Right renal cortex interstitium (tissue), 3 donors: ENCODE measurements around the gene ZNF680. TPM values are rescaled to one million over a fixed set of nuclear protein-coding genes. Genes with fewer than 3 reads are reported as not detected.

Experiments
- polyA plus RNA-seq, 3 donors: library from polyadenylated mRNA; unstranded; fragments of 120-200 nt; gene quantifications; one replicate each; pipeline ENCODE4 v1.2.1, GENCODE V29; 2013; ENCODE audit not compliant: insufficient read length in 3 of 3

The ZNF680 gene
- polyA plus RNA-seq, 3 donors = 18.1 to 19.4 (median 19.2) TPM

Other genes starting within 250 kb of the ZNF680 start
- 10 to 100 TPM; 15.3 to 18.4 (median 16.2) TPM for gene ZNF736, start 249.1 kb downstream of the ZNF680 start, polyA plus RNA-seq
- gene ZNF107, start 103.1 kb upstream of the ZNF680 start, polyA plus RNA-seq = 10 to 100 TPM; 10.1 to 13.9 (median 11.3) TPM
- 10 to 100 TPM; 15.8 to 23.2 (median 18.2) TPM for gene ZNF138, start 231.4 kb upstream of the ZNF680 start, polyA plus RNA-seq